Body of pancreas (tissue), 4 donors: ENCODE results near the gene WFS1.

Experiments used
- CTCF ChIP-seq, 7 experiments: fragments of 450-650 bp in 4 of 7; fragments of 200-600 bp in 3 of 7; sonication (generic) in 3 of 7; IDR thresholded peaks; one replicate each; pipeline ENCODE4 v1.5.1; 2016 to 2019; ENCODE audit warnings: antibody characterized with exemption in 7 of 7
- POLR2A ChIP-seq, 3 donors: fragments of 450-650 bp; IDR thresholded peaks; one replicate each; pipeline ENCODE4 v1.6.1; 2016; ENCODE audit warnings: antibody characterized with exemption in 3 of 3, mild to moderate bottlenecking in 2 of 3

- no peak for TF ChIP-seq CTCF (IDR thresholded peaks at IDR 0.05)
- no peak for TF ChIP-seq POLR2A (IDR thresholded peaks at IDR 0.05)
These were observed 50.0 kb downstream of the WFS1 start for GRCh38 chr4:6319530-6320150.
